Measurements from ENCODE around the gene E2F2. TPM values are rescaled to one million over a fixed set of nuclear protein-coding genes. Genes with fewer than 3 reads are reported as not detected.
A peak's percentile ranks its signal among the peaks of the same experiment; 100 is the strongest.
"Not testable (repeated sequence)": the region's sequence is repeated elsewhere in the genome, so short reads cannot be mapped to it uniquely, and the experiment has no call there.

The E2F2 gene
- total and polyA plus RNA-seq, 2 donors: 2.0 to 28.8 TPM

- Histone ChIP-seq H3K9me3 (ENCODE audit: control insufficient read depth in 2 of 2, insufficient read depth in 1 of 2, low read length in 1 of 2) (peaks cover 0 to 5% of the 10 kb centered on the region in 2 donors), H3K36me3 (ENCODE audit: control insufficient read depth in 2 of 2, insufficient read depth in 2 of 2, low read length in 1 of 2) (no peaks in the 10 kb centered on the region), H3K27ac (ENCODE audit: low read depth in 1 of 2, low read length in 1 of 2) (no peak overlapping the region), H3K4me1 (ENCODE audit: control insufficient read depth in 2 of 2, insufficient read depth in 2 of 2, low read length in 2 of 2) (peaks cover 21 to 49% of the 10 kb centered on the region in 2 donors), H3K27me3 (ENCODE audit: control insufficient read depth in 2 of 2, insufficient read depth in 1 of 2, low read length in 1 of 2) (no peaks in the 10 kb centered on the region), H3K4me3 (ENCODE audit: low read length in 2 of 2) (no peak overlapping the region)
- WGBS: 96% methylated on average over 8 of the region's 8 CpGs
- no peak for DNase-seq (ENCODE audit: low read depth in 6 of 9, low spot score in 9 of 9)
Measured at GRCh38 chr1:23543707-23544443, 12.8 kb upstream of the E2F2 start.

GRCh38 chr1:23542940-23543339, 11.9 kb upstream of the E2F2 start:
- WGBS: 96% methylated on average over 5 of the region's 5 CpGs

GRCh38 chr1:23539698-23540266, 8.7 kb upstream of the E2F2 start:
- no peaks in the 10 kb centered on the region for H3K9me3 ChIP-seq (ENCODE audit: control insufficient read depth in 2 of 2, insufficient read depth in 1 of 2, low read length in 1 of 2)
- peaks cover 11 to 33% of the 10 kb centered on the region in 2 donors for H3K4me1 ChIP-seq (ENCODE audit: control insufficient read depth in 2 of 2, insufficient read depth in 2 of 2, low read length in 2 of 2)
- peak overlapping the region in 1 of 2 donors; percentile 11 for H3K4me3 ChIP-seq (ENCODE audit: low read length in 2 of 2)
- WGBS: 6% methylated on average over 16 of the region's 16 CpGs
- DNase-seq (ENCODE audit: low read depth in 6 of 9, low spot score in 9 of 9): peak; percentile 91 to 99 (median 96)
- no peaks in the 10 kb centered on the region for H3K27me3 ChIP-seq (ENCODE audit: control insufficient read depth in 2 of 2, insufficient read depth in 1 of 2, low read length in 1 of 2)
- H3K27ac ChIP-seq (ENCODE audit: low read depth in 1 of 2, low read length in 1 of 2): no peak overlapping the region
- H3K36me3 ChIP-seq (ENCODE audit: control insufficient read depth in 2 of 2, insufficient read depth in 2 of 2, low read length in 1 of 2): no peaks in the 10 kb centered on the region

More at GRCh38 chr1:23542940-23543339, 11.9 kb upstream of the E2F2 start:
- H3K4me3 ChIP-seq (ENCODE audit: low read length in 2 of 2); H3K27ac ChIP-seq (ENCODE audit: low read depth in 1 of 2, low read length in 1 of 2); DNase-seq (ENCODE audit: low read depth in 6 of 9, low spot score in 9 of 9); H3K9me3 ChIP-seq (ENCODE audit: control insufficient read depth in 2 of 2, insufficient read depth in 1 of 2, low read length in 1 of 2); H3K27me3 ChIP-seq (ENCODE audit: control insufficient read depth in 2 of 2, insufficient read depth in 1 of 2, low read length in 1 of 2); H3K36me3 ChIP-seq (ENCODE audit: control insufficient read depth in 2 of 2, insufficient read depth in 2 of 2, low read length in 1 of 2): not testable (repeated sequence)
- peaks cover 21 to 40% of the 10 kb centered on the region in 2 donors for H3K4me1 ChIP-seq (ENCODE audit: control insufficient read depth in 2 of 2, insufficient read depth in 2 of 2, low read length in 2 of 2)

GRCh38 chr1:23537296-23537973, 6.4 kb upstream of the E2F2 start:
- no peaks in the 10 kb centered on the region for H3K9me3 ChIP-seq (ENCODE audit: control insufficient read depth in 2 of 2, insufficient read depth in 1 of 2, low read length in 1 of 2)
- 77% methylated on average over 9 of the region's 9 CpGs for WGBS
- no peaks in the 10 kb centered on the region for H3K27me3 ChIP-seq (ENCODE audit: control insufficient read depth in 2 of 2, insufficient read depth in 1 of 2, low read length in 1 of 2)
- DNase-seq (ENCODE audit: low read depth in 6 of 9, low spot score in 9 of 9): no peak
- no peaks in the 10 kb centered on the region for H3K36me3 ChIP-seq (ENCODE audit: control insufficient read depth in 2 of 2, insufficient read depth in 2 of 2, low read length in 1 of 2)
- H3K27ac ChIP-seq (ENCODE audit: low read depth in 1 of 2, low read length in 1 of 2): no peak overlapping the region
- H3K4me1 ChIP-seq (ENCODE audit: control insufficient read depth in 2 of 2, insufficient read depth in 2 of 2, low read length in 2 of 2): peaks cover 26 to 47% of the 10 kb centered on the region in 2 donors
- H3K4me3 ChIP-seq (ENCODE audit: low read length in 2 of 2): no peak overlapping the region

DNA sequence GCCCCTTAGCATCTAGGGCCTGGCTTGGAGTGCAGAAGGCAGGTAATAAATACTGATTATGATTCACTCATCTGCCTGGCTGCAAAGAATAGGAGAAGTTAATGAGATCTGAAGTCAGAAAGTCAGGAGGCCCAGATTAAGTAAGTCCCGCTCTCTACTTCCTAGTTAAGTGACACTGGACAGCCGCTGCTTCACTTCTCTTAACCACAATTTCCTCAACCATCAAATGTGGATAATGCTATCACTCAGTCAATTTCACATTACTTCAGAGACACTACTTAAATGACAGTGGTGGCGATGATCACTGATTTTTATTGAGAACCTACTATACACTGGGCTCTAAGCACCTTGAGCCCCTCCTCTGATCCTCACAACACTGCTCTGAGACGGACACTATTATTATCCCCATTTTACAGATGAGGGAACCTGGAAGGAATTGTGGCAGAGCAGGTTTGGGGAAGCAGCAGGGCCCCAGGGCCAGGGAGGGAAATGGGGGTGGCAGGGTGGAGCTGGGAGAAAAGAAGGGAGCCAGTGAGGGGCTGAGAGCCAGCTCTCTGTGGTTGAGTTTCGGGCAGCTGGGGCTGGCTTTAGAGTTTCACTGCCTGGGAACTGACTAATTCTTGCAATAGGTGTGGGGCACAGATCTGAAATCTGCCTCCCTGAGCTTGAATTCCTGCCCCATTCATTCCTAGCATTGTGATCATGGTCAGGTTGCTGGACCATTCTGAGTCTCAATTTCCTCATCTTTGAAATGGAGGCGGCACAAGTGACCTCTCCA, 2.4 kb upstream of the E2F2 start:
- H3K27ac ChIP-seq (ENCODE audit: low read depth in 1 of 2, low read length in 1 of 2): peak overlapping the region; percentile 37 to 84
- no peaks in the 10 kb centered on the region for H3K27me3 ChIP-seq (ENCODE audit: control insufficient read depth in 2 of 2, insufficient read depth in 1 of 2, low read length in 1 of 2)
- H3K9me3 ChIP-seq (ENCODE audit: control insufficient read depth in 2 of 2, insufficient read depth in 1 of 2, low read length in 1 of 2): no peaks in the 10 kb centered on the region
- 73% methylated on average over 6 of the region's 6 CpGs for WGBS
- no peaks in the 10 kb centered on the region for H3K36me3 ChIP-seq (ENCODE audit: control insufficient read depth in 2 of 2, insufficient read depth in 2 of 2, low read length in 1 of 2)
- DNase-seq (ENCODE audit: low read depth in 6 of 9, low spot score in 9 of 9): peak in 1 of 9 donors; percentile 44
- no peak overlapping the region for H3K4me3 ChIP-seq (ENCODE audit: low read length in 2 of 2)
- H3K4me1 ChIP-seq (ENCODE audit: control insufficient read depth in 2 of 2, insufficient read depth in 2 of 2, low read length in 2 of 2): peaks cover 33 to 68% of the 10 kb centered on the region in 2 donors

DNA sequence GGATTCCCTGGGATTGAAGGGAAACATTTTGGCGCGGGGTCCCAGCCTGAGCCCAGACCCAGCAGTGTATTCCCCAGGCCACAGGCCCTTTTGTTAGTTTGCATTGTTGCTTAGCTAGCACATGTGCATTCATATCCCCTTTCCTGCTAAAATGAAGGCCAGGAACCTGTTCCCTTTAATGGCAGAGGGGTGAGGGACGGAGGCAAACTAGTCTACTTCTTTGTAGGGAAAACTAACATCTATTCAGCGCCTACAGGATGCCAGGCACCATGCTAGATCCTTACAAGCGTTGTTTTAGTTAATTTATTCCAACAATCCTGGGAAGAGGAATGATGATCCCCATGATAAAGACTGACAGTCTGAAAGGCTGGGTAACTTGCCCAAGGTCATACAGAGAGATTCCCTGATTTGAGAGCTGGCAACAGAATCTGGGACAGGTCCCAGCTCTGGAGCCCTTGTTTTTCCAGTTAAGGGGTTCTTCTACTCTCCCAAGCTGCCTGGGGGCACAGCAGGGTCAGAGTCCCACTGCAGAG, 595 bp upstream of the E2F2 start:
- Histone ChIP-seq H3K27ac (ENCODE audit: low read depth in 1 of 2, low read length in 1 of 2) (peak overlapping the region; percentile 38 to 84), H3K36me3 (ENCODE audit: control insufficient read depth in 2 of 2, insufficient read depth in 2 of 2, low read length in 1 of 2) (peaks cover 0 to 10% of the 10 kb centered on the region in 2 donors), H3K9me3 (ENCODE audit: control insufficient read depth in 2 of 2, insufficient read depth in 1 of 2, low read length in 1 of 2) (no peaks in the 10 kb centered on the region), H3K4me3 (ENCODE audit: low read length in 2 of 2) (peak overlapping the region; percentile 76 to 88), H3K4me1 (ENCODE audit: control insufficient read depth in 2 of 2, insufficient read depth in 2 of 2, low read length in 2 of 2) (peaks cover 44 to 82% of the 10 kb centered on the region in 2 donors), H3K27me3 (ENCODE audit: control insufficient read depth in 2 of 2, insufficient read depth in 1 of 2, low read length in 1 of 2) (no peaks in the 10 kb centered on the region)
- no peak for DNase-seq (ENCODE audit: low read depth in 6 of 9, low spot score in 9 of 9)
- WGBS: 54% methylated on average over 5 of the region's 5 CpGs

DNA sequence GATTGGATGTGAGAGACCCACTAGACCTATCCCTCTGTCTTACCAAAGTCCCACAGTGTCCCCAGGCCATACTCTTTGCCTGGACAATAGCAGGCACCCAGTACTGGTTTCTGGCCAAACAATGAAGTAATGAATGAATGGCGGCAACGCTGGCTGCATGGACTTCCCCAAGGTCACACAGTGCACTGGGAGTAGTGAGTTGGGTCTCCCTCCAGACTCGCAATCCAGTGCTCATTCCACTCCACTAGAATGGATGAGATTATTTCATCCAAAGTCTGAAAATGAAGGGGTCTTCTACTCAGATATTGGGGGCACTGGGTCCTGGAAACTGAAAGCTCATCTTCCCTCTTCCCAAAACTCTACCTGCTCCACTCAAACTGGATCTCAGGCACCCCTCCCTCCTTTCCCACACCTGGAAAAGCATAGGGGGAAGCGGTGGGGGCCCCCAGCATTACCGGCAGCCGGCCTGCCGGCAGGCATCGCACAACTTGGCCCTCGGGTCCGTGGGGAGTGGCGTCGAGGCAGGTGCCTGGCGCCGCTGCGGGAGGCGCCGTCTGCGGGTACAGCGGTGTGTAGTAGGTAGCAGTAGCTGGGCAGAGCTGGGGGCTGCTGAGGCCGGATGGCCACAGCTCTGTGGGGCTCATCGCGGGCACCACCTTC, 816 bp downstream of the E2F2 start:
- peak overlapping the region; percentile 76 to 88 for H3K4me3 ChIP-seq (ENCODE audit: low read length in 2 of 2)
- peaks cover 51 to 89% of the 10 kb centered on the region in 2 donors for H3K4me1 ChIP-seq (ENCODE audit: control insufficient read depth in 2 of 2, insufficient read depth in 2 of 2, low read length in 2 of 2)
- H3K9me3 ChIP-seq (ENCODE audit: control insufficient read depth in 2 of 2, insufficient read depth in 1 of 2, low read length in 1 of 2): no peaks in the 10 kb centered on the region
- DNase-seq (ENCODE audit: low read depth in 6 of 9, low spot score in 9 of 9): peak in 1 of 9 donors; percentile 63
- H3K36me3 ChIP-seq (ENCODE audit: control insufficient read depth in 2 of 2, insufficient read depth in 2 of 2, low read length in 1 of 2): peaks cover 0 to 23% of the 10 kb centered on the region in 2 donors
- peak overlapping the region; percentile 25 to 98 for H3K27ac ChIP-seq (ENCODE audit: low read depth in 1 of 2, low read length in 1 of 2)
- H3K27me3 ChIP-seq (ENCODE audit: control insufficient read depth in 2 of 2, insufficient read depth in 1 of 2, low read length in 1 of 2): no peaks in the 10 kb centered on the region
- WGBS: 9% methylated on average over 22 of the region's 22 CpGs
